ENCODE measurements around the gene GH2.
"Not testable (repeated sequence)": the region's sequence is repeated elsewhere in the genome, so short reads cannot be mapped to it uniquely, and the experiment has no call there.

Gene GH2

GRCh38 chr17:63881935-63882601, at the start of gene GH2:
TSS of gene GH2 (minus strand) at chr17:63881944. CDS start at chr17:63881801, 143 bp downstream.
- DNase-seq = peak; percentile 46

- no peak for DNase-seq
Measured at GRCh38 chr17:63930951-63931575, 49.3 kb upstream of the GH2 start.

GRCh38 chr17:63929860-63930766, 48.4 kb upstream of the GH2 start:
- no peak for DNase-seq

- DNase-seq = no peak
Measured at GRCh38 chr17:63928966-63929695, 47.4 kb upstream of the GH2 start.

GRCh38 chr17:63928172-63928666, 46.5 kb upstream of the GH2 start:
- no peak for DNase-seq

GRCh38 chr17:63927464-63928171, 45.9 kb upstream of the GH2 start:
- DNase-seq = no peak

GRCh38 chr17:63926164-63926563, 44.4 kb upstream of the GH2 start:
- DNase-seq = no peak

GRCh38 chr17:63925615-63926014, 43.9 kb upstream of the GH2 start:
- DNase-seq = no peak

GRCh38 chr17:63922402-63922801, 40.7 kb upstream of the GH2 start:
- not testable (repeated sequence) for DNase-seq

- DNase-seq = not testable (repeated sequence)
Measured at GRCh38 chr17:63920779-63921178, 39.0 kb upstream of the GH2 start.

- DNase-seq = not testable (repeated sequence)
Measured at GRCh38 chr17:63920050-63920449, 38.3 kb upstream of the GH2 start.

- peak; percentile 55 for DNase-seq
Measured at GRCh38 chr17:63919311-63919723, 37.6 kb upstream of the GH2 start.

- DNase-seq = not testable (repeated sequence)
Measured at GRCh38 chr17:63918789-63919305, 37.1 kb upstream of the GH2 start, which contains the start of gene GH1. TSS of gene GH1 (minus strand) at chr17:63918839. CDS start at chr17:63918776, 63 bp downstream.

GRCh38 chr17:63918305-63918704, 36.6 kb upstream of the GH2 start:
- no peak for DNase-seq

- DNase-seq = no peak
Measured at GRCh38 chr17:63917646-63918045, 35.9 kb upstream of the GH2 start.

- not testable (repeated sequence) for DNase-seq
Measured at GRCh38 chr17:63917206-63917605, 35.5 kb upstream of the GH2 start.

GRCh38 chr17:63916566-63917185, 34.9 kb upstream of the GH2 start:
- no peak for DNase-seq

- not testable (repeated sequence) for DNase-seq
Measured at GRCh38 chr17:63915753-63916152, 34.0 kb upstream of the GH2 start.

GRCh38 chr17:63914471-63914870, 32.7 kb upstream of the GH2 start:
- DNase-seq = no peak

GRCh38 chr17:63911657-63912100, 29.9 kb upstream of the GH2 start:
- peak; percentile 25 for DNase-seq

- DNase-seq = no peak
Measured at GRCh38 chr17:63911041-63911635, 29.4 kb upstream of the GH2 start, which contains the start of gene CSHL1. TSS of gene CSHL1 (minus strand) at chr17:63911258. CDS start at chr17:63911196, 62 bp downstream.

All from fibroblast of upper back skin (primary cell).